HepG2 (cell line): Measurements from ENCODE around the gene NELL1. TPM values are rescaled to one million over a fixed set of nuclear protein-coding genes. Genes with fewer than 3 reads are reported as not detected.

Experiments
- ATAC-seq: fragments of 200-7000 bp; cut with Tn5 transposase; 3 replicates; pipeline ENCODE4 v1.9.1; 2020; ENCODE audit warnings: mild to moderate bottlenecking, moderate library complexity
- BruUV-seq: library from RNA; stranded (reverse); fragments of 400-500 nt; replicated peaks from 2 replicates; lab custom pipeline; 2021; lab: Mats Ljungman, UMichigan
- CTCF ChIA-PET: fragments of 300-600 bp; formaldehyde crosslinking; extraction: SDS; loops from one replicate; lab custom pipeline; 2021; ENCODE audit warnings: low total read pairs, inconsistent platforms, low intra/inter-chr PET ratio; lab: Yijun Ruan, JAX
- POLR2A ChIA-PET: fragments of 350-600 bp; sonication (Branson Sonifier 250); formaldehyde crosslinking; loops from one replicate; lab custom pipeline; 2020; ENCODE audit warnings: antibody characterized with exemption, inconsistent platforms; lab: Yijun Ruan, JAX
- DNase-seq: peaks from one replicate; pipeline ENCODE4 v3.0.0-alpha.2; 2015; ENCODE audit warnings: low spot score
- FAIRE-seq: peaks from 3 replicates; lab custom pipeline; 2011; peaks lifted over from hg19 to GRCh38; lab: Jason Lieb, UNC
- H2AFZ ChIP-seq: one replicate; pipeline ENCODE4 v1.6.1; 2011; ENCODE audit warnings: low read length, inconsistent platforms
- H3K27ac ChIP-seq: fragments of 300-600 bp; 3 replicates; pipeline ENCODE4 v1.8.0; 2011; ENCODE audit warnings: mixed run types, mild to moderate bottlenecking, mixed read lengths, low read length, inconsistent platforms; ENCODE audit not compliant: insufficient read depth; ENCODE audit errors: extremely low read length
- H3K27me3 ChIP-seq, 2 experiments: fragments of 200-600 bp in 1 of 2; 2 replicates in 1 of 2; 3 replicates in 1 of 2; pipeline versions ENCODE4 v1.6.0 to v1.8.0; 2011; ENCODE audit warnings: low read length in 2 of 2, mild to moderate bottlenecking in 2 of 2, moderate library complexity in 2 of 2, inconsistent platforms in 1 of 2; ENCODE audit not compliant: insufficient read depth in 2 of 2, control insufficient read depth in 1 of 2
- H3K36me3 ChIP-seq, 2 experiments: fragments of 200-600 bp in 1 of 2; replicated peaks in 1 of 2; 2 replicates in 1 of 2; 3 replicates in 1 of 2; pipeline versions ENCODE4 v1.5.1 to v1.8.0; 2011; ENCODE audit warnings: low read length in 2 of 2, inconsistent platforms in 1 of 2; ENCODE audit not compliant: insufficient read depth in 2 of 2, control insufficient read depth in 1 of 2
- H3K4me1 ChIP-seq: 2 replicates; pipeline ENCODE4 v1.5.1; 2012; ENCODE audit warnings: low read length, inconsistent platforms; ENCODE audit not compliant: insufficient read depth
- H3K4me2 ChIP-seq: 2 replicates; pipeline ENCODE4 v1.6.0; 2011; ENCODE audit warnings: low read depth, low read length, inconsistent platforms
- H3K4me3 ChIP-seq, 3 experiments: fragments of 200-600 bp in 1 of 3; sonication (generic), shearing (Covaris generic) in 1 of 3; replicated peaks in 1 of 3; 2 replicates each; pipeline ENCODE4 v1.5.1; 2011 to 2016; ENCODE audit warnings: low read length in 3 of 3, inconsistent platforms in 2 of 3, low read depth in 2 of 3, mild to moderate bottlenecking in 2 of 3, control low read depth in 1 of 3, mixed read lengths in 1 of 3; ENCODE audit not compliant: insufficient read depth in 1 of 3
- H3K79me2 ChIP-seq: one replicate; pipeline ENCODE4 v1.6.1; 2011; ENCODE audit warnings: low read length, inconsistent platforms; ENCODE audit not compliant: insufficient read depth
- H3K9ac ChIP-seq: 2 replicates; pipeline ENCODE4 v1.6.0; 2011; ENCODE audit warnings: mild to moderate bottlenecking, low read depth, low read length, inconsistent platforms; ENCODE audit not compliant: insufficient read depth
- H3K9me3 ChIP-seq: 2 replicates; pipeline ENCODE4 v1.5.1; 2012; ENCODE audit warnings: mild to moderate bottlenecking, low read length
- H4K20me1 ChIP-seq: 2 replicates; pipeline ENCODE4 v1.6.0; 2011; ENCODE audit warnings: inconsistent platforms, mild to moderate bottlenecking, low read length, moderate library complexity; ENCODE audit not compliant: insufficient read depth
- HCFC1 ChIP-seq: fragments of 150-350 bp; IDR thresholded peaks from 2 replicates; pipeline ENCODE4 v1.6.1; 2014; ENCODE audit warnings: low read depth, low read length
- HOXD1 ChIP-seq: sonication (generic); formaldehyde crosslinking; IDR thresholded peaks from 2 replicates; pipeline ENCODE4 v1.5.0; 2020; ENCODE audit warnings: missing genetic modification reagents
- NCOA2 ChIP-seq: sonication (generic); formaldehyde crosslinking; IDR thresholded peaks from 2 replicates; pipeline ENCODE4 v1.8.0; 2022; ENCODE audit warnings: inconsistent platforms
- PHF8 ChIP-seq: sonication (generic); formaldehyde crosslinking; IDR thresholded peaks from 2 replicates; pipeline ENCODE4 v1.5.0; 2020; ENCODE audit warnings: missing genetic modification reagents
- ZNF24 ChIP-seq: fragments of 450-650 bp; IDR thresholded peaks from 2 replicates; pipeline ENCODE4 v1.6.1; 2017; ENCODE audit warnings: antibody characterized with exemption, mild to moderate bottlenecking
- ZNF557 ChIP-seq: sonication (generic); formaldehyde crosslinking; IDR thresholded peaks from 2 replicates; pipeline ENCODE4 v1.4.0; 2020; ENCODE audit warnings: missing genetic modification reagents
- WGBS: methylation state at CpG from one replicate; pipeline ENCODE4 v1.1.6; 2017; ENCODE audit warnings: low lambda C conversion rate; 5-methylcytosine and 5-hydroxymethylcytosine counted together
- in situ Hi-C: cut with HindIII; loops from 2 replicates; pipeline ENCODE4 v1.10.0; 2017; ENCODE audit warnings: low pct_unique_long_range_greater_than_20kb; ENCODE audit not compliant: extremely low pct_ligation_motif_present
- intact Hi-C: fragments of 100-400 bp; cut with micrococcal nuclease; formaldehyde crosslinking; loops from one replicate; pipeline ENCODE4 v1.10.0; 2022; ENCODE audit not compliant: unreplicated experiment
- polyA plus RNA-seq, 8 experiments: library from polyadenylated mRNA; depleted of rRNA in 3 of 8; stranded (reverse) in 7 of 8; unstranded in 1 of 8; fragments of >200 nt; fragmentation: Illumina TruSeq in 4 of 8; extraction: Trizol in 4 of 8; gene quantifications; 2 replicates each; pipeline versions ENCODE4 v1.2.1 to v1.2.3, GENCODE V29; 2011 to 2016; ENCODE audit warnings: low read depth in 4 of 8, missing spikeins in 1 of 8, mixed read lengths in 1 of 8; ENCODE audit not compliant: insufficient read depth in 1 of 8
- total RNA-seq, 5 experiments: library from RNA; depleted of rRNA; stranded (reverse); fragments of >200 nt; fragmentation: Illumina TruSeq; extraction: Trizol; gene quantifications; 2 replicates each; pipeline ENCODE4 v1.2.3, GENCODE V29; 2016; ENCODE audit warnings: low read depth in 1 of 5
- TF ChIP-seq, protein P1 (sequence below): sonication (generic); formaldehyde crosslinking; IDR thresholded peaks from 2 replicates; pipeline ENCODE4 v1.4.0; 2020; ENCODE audit warnings: mild to moderate bottlenecking, missing genetic modification reagents, borderline replicate concordance
- TF ChIP-seq, protein P2 (sequence below): sonication (generic); formaldehyde crosslinking; IDR thresholded peaks from 2 replicates; pipeline ENCODE4 v1.5.1; 2020; ENCODE audit warnings: mild to moderate bottlenecking, missing genetic modification reagents
- TF ChIP-seq, protein P3 (sequence below): IDR thresholded peaks from 2 replicates; pipeline ENCODE4 v1.6.1; 2016

The NELL1 gene
- total and polyA plus RNA-seq, 2 of the 13 experiments (the other 11 are each of a cell fraction or from before 2014, with no cell fraction given) = not detected

DNA sequence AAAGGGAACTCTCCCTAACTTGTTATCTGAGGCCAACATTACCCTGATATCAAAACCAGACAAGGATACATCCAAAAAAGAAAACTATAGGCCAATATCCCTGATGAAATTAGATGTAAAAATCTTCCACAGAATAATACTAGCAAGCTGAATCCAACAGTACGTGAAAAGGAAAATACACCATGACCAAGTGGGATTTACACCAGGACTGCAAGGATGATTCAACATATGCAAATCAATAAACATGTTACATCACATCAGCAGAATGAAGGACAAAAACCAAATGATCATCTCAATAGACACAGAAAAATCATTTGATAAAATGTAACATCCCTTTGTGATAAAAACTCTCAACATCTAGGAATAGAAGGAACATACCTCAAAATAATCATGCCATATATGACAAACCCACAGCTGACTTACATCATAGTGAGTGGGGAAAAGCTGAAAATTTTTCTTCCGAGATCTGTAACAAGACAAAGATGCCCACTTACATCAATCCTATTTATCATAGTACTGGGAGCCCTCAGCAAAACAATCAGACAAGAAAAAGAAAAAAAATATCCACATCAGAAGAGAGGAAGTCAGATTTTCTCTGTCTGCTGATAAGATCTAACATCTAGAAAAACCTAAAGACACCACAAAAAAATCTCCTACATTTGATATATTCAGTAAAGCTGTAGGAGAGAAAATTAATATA, 820.2 kb downstream of the NELL1 start:
- no peak overlapping the region for H3K9ac ChIP-seq
- no peak for FAIRE-seq
- no peaks in the 10 kb centered on the region for H3K4me1 ChIP-seq
- ChIA-PET POLR2A (no interaction called here), CTCF (no interaction called here)
- intact Hi-C loops (no loop called here), in situ Hi-C loops (no loop called here)
- H4K20me1 ChIP-seq = no peaks in the 10 kb centered on the region
- no peak overlapping the region for H3K4me2 ChIP-seq
- H2AFZ ChIP-seq = no peak overlapping the region
- no peaks in the 10 kb centered on the region for H3K36me3 ChIP-seq
- H3K27ac ChIP-seq = no peak overlapping the region
- peaks cover 12% of the 10 kb centered on the region; the same call in 1 of the 2 replicates for H3K9me3 ChIP-seq
- WGBS = 25% methylated on average over 2 of the region's 2 CpGs
- BruUV-seq = no TSS peak
- H3K27me3 ChIP-seq = no peaks in the 10 kb centered on the region
- no peak overlapping the region for H3K4me3 ChIP-seq
- TF ChIP-seq NCOA2 (CRISPR knock-in tag) = no peak
- TF ChIP-seq, protein P1, sequence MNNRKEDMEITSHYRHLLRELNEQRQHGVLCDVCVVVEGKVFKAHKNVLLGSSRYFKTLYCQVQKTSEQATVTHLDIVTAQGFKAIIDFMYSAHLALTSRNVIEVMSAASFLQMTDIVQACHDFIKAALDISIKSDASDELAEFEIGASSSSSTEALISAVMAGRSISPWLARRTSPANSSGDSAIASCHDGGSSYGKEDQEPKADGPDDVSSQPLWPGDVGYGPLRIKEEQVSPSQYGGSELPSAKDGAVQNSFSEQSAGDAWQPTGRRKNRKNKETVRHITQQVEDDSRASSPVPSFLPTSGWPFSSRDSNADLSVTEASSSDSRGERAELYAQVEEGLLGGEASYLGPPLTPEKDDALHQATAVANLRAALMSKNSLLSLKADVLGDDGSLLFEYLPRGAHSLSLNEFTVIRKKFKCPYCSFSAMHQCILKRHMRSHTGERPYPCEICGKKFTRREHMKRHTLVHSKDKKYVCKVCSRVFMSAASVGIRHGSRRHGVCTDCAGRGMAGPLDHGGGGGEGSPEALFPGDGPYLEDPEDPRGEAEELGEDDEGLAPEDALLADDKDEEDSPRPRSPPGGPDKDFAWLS = no peak
- TF ChIP-seq HOXD1 = no peak
- TF ChIP-seq, protein P2, sequence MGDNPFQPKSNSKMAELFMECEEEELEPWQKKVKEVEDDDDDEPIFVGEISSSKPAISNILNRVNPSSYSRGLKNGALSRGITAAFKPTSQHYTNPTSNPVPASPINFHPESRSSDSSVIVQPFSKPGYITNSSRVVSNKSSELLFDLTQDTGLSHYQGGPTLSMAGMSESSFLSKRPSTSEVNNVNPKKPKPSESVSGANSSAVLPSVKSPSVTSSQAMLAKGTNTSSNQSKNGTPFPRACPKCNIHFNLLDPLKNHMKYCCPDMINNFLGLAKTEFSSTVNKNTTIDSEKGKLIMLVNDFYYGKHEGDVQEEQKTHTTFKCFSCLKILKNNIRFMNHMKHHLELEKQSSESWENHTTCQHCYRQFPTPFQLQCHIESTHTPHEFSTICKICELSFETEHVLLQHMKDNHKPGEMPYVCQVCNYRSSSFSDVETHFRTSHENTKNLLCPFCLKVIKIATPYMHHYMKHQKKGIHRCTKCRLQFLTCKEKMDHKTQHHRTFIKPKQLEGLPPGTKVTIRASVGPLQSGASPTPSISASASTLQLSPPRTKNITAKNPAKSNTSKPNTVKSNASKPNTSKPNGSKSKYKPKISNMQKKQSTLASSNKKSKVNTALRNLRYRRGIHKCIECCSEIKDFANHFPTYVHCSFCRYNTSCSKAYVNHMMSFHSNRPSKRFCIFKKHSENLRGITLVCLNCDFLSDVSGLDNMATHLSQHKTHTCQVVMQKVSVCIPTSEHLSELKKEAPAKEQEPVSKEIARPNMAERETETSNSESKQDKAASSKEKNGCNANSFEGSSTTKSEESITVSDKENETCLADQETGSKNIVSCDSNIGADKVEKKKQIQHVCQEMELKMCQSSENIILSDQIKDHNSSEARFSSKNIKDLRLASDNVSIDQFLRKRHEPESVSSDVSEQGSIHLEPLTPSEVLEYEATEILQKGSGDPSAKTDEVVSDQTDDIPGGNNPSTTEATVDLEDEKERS (CRISPR knock-in tag) = no peak
- no peak for TF ChIP-seq PHF8 (CRISPR knock-in tag)
- TF ChIP-seq, protein P3, sequence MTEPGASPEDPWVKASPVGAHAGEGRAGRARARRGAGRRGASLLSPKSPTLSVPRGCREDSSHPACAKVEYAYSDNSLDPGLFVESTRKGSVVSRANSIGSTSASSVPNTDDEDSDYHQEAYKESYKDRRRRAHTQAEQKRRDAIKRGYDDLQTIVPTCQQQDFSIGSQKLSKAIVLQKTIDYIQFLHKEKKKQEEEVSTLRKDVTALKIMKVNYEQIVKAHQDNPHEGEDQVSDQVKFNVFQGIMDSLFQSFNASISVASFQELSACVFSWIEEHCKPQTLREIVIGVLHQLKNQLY (CRISPR knock-in tag) = no peak
- TF ChIP-seq HCFC1 = no peak
- TF ChIP-seq ZNF24 = no peak
- no peak for TF ChIP-seq ZNF557 (CRISPR knock-in tag)
- no peak for ATAC-seq
- DNase-seq = no peak
- H3K79me2 ChIP-seq = no peaks in the 10 kb centered on the region
